OCI-LY7 (cell line): ENCODE data around the gene MARS1.

ENCODE experiments used
- CTCF ChIP-seq: fragments of 200-600 bp; sonication (generic); conservative IDR thresholded peaks from 2 replicates; pipeline ENCODE4 v1.5.1; 2014; ENCODE audit warnings: mild to moderate bottlenecking, antibody characterized with exemption, low read length, moderate library complexity, mixed read lengths
- EZH2phosphoT487 ChIP-seq: fragments of 200-600 bp; sonication (generic); IDR thresholded peaks from 2 replicates; pipeline ENCODE4 v1.6.1; 2018; ENCODE audit warnings: low read depth, borderline replicate concordance, mild to moderate bottlenecking, mixed run types, antibody characterized with exemption, low read length, moderate library complexity, mixed read lengths

- TF ChIP-seq CTCF, result no peak
- no peak for TF ChIP-seq EZH2phosphoT487
These were observed 23.3 kb upstream of the MARS1 start for GRCh38 chr12:57464569-57464968.
